Activated CD8-positive, alpha-beta T cell treated with anti-CD3 and anti-CD28 coated beads, Interleukin-2, amount 10 ng/mL, durations not matched to agents 7 days and 5 days (primary cell): ENCODE results near the gene ZBTB32. TPM values are rescaled to one million over a fixed set of nuclear protein-coding genes. Genes with fewer than 3 reads are reported as not detected.

ENCODE experiments used
- ATAC-seq: fragments of 150-1000 bp; cut with Tn5 transposase; one replicate; pipeline ENCODE4 v1.10.0; 2021; ENCODE audit warnings: moderate library complexity
- CTCF ChIA-PET: fragments of 350-600 bp; sonication (Branson Sonifier 250); formaldehyde crosslinking; loops from one replicate; lab custom pipeline; 2021; ENCODE audit warnings: antibody characterized with exemption; lab: Charles Lee
- POLR2A ChIA-PET: fragments of 350-600 bp; sonication (Branson Sonifier 250); formaldehyde crosslinking; loops from one replicate; lab custom pipeline; 2021; ENCODE audit warnings: antibody characterized with exemption; lab: Charles Lee
- DNase-seq: peaks from one replicate; pipeline ENCODE4 v3.0.0-alpha.2; 2020
- H3K27ac Mint-ChIP-seq: one replicate; pipeline ENCODE4 v1.8.0; 2021; ENCODE audit warnings: mild to moderate bottlenecking, mixed read lengths
- H3K27me3 Mint-ChIP-seq: one replicate; pipeline ENCODE4 v1.8.0; 2021; ENCODE audit warnings: low read depth, mixed read lengths
- H3K36me3 Mint-ChIP-seq: one replicate; pipeline ENCODE4 v1.8.0; 2021; ENCODE audit warnings: low read depth, mixed read lengths
- H3K4me1 Mint-ChIP-seq: one replicate; pipeline ENCODE4 v1.8.0; 2021; ENCODE audit warnings: low read depth, mixed read lengths
- H3K4me3 Mint-ChIP-seq: one replicate; pipeline ENCODE4 v1.8.0; 2021; ENCODE audit warnings: mild to moderate bottlenecking, mixed read lengths
- H3K9me3 Mint-ChIP-seq: one replicate; pipeline ENCODE4 v1.8.0; 2022; ENCODE audit warnings: mixed read lengths; ENCODE audit not compliant: insufficient read depth
- total RNA-seq, 2 experiments: library from RNA; stranded (reverse); gene quantifications; one replicate each; pipeline ENCODE4 v1.2.3, GENCODE V29; 2021

ZBTB32 gene
- total RNA-seq, 2 experiments from 2014 or later: 37.4 to 41.4 TPM

GRCh38 chr19:35755550-35756376 lies 51.4 kb downstream of the ZBTB32 start:
- Mint-ChIP-seq H3K27ac (no peak overlapping the region), H3K4me3 (peak overlapping the region; percentile 48), H3K36me3 (peaks cover 27% of the 10 kb centered on the region), H3K9me3 (no peaks in the 10 kb centered on the region), H3K27me3 (no peaks in the 10 kb centered on the region), H3K4me1 (peaks cover 36% of the 10 kb centered on the region)
- DNase-seq (peak; percentile 58), ATAC-seq (no peak)
- CTCF ChIA-PET: interaction anchor here (1.0 kb wide), 1 partner anchor 10 kb away, joined by 3 read pairs; the partner anchor contains the start of genes PSENEN and U2AF1L4
- POLR2A ChIA-PET: no interaction called here

GRCh38 chr19:35756377-35757230 lies 52.2 kb downstream of the ZBTB32 start, which contains the start of gene HSPB6:
Gene HSPB6, minus strand, starts transcription at chr19:35757029. Its CDS starts 21 bp downstream, at chr19:35757008.
- Mint-ChIP-seq H3K4me1 (peaks cover 36% of the 10 kb centered on the region), H3K4me3 (peak within 1 kb of the TSS; percentile 89), H3K36me3 (peaks cover 31% of the 10 kb centered on the region), H3K27me3 (no peaks in the 10 kb centered on the region), H3K9me3 (no peaks in the 10 kb centered on the region), H3K27ac (peak within 1 kb of the TSS; percentile 96)
- ATAC-seq (no peak), DNase-seq (no peak)
- ChIA-PET CTCF (interaction anchor here (0.9 to 1.0 kb wide), 3 partner anchors 11 to 62 kb away, joined by 3 read pairs; partner anchors contain the start of genes PSENEN and U2AF1L4), POLR2A (interaction anchor here (0.9 to 1.6 kb wide), 5 partner anchors 8 to 114 kb away, joined by 3 to 6 read pairs (median 3); partner anchors contain the start of genes LIN37, PSENEN and U2AF1L4)

DNA sequence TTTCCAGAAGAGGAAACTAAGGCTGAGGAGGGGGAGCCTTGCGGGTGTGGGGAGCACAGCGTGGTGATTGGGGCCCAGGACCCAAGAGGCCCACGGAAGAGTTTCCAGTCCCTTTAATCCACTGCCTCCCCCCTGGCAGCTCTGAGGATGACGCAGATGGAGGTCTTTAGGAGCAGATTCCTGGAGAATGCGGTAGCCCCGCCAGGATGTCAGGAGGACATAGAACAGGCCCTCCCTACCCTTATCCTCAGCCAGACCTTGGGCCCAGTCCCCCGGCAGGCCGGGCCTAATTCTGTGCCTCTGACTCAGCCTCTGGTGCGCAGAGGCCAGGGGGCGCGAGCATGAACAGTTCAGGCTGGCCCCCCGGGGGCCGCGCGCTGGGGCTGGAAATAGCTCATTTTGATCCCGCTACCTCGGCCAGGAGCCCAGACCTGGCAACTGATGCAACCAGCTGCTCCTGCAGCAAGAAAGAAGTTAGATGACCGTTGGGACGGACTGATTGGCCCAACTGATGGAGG lies 52.9 kb downstream of the ZBTB32 start:
- Mint-ChIP-seq H3K27me3 (no peaks in the 10 kb centered on the region), H3K27ac (peak overlapping the region; percentile 96), H3K4me1 (peaks cover 36% of the 10 kb centered on the region), H3K9me3 (no peaks in the 10 kb centered on the region), H3K4me3 (peak overlapping the region; percentile 89), H3K36me3 (peaks cover 36% of the 10 kb centered on the region)
- no peak for ATAC-seq
- ChIA-PET POLR2A (interaction anchor here (0.9 to 1.6 kb wide), 5 partner anchors 9 to 115 kb away, joined by 3 to 6 read pairs (median 3); partner anchors contain the start of genes LIN37, PSENEN and U2AF1L4), CTCF (interaction anchor here (0.9 to 1.0 kb wide), 2 partner anchors 12 to 63 kb away, joined by 3 read pairs; partner anchors contain the start of genes PSENEN and U2AF1L4)
- DNase-seq: peak; percentile 45

GRCh38 chr19:35757749-35758608 lies 53.6 kb downstream of the ZBTB32 start, which contains the start of gene PROSER3:
Gene PROSER3, plus strand, starts transcription at chr19:35758176. Its CDS starts 40 bp downstream, at chr19:35758216.
- H3K36me3 Mint-ChIP-seq: peaks cover 36% of the 10 kb centered on the region
- no peaks in the 10 kb centered on the region for H3K27me3 Mint-ChIP-seq
- no peaks in the 10 kb centered on the region for H3K9me3 Mint-ChIP-seq
- CTCF ChIA-PET: interaction anchor here (0.9 to 1.0 kb wide), 2 partner anchors 13 to 64 kb away, joined by 3 read pairs; partner anchors contain the start of genes PSENEN and U2AF1L4
- H3K4me1 Mint-ChIP-seq: peaks cover 36% of the 10 kb centered on the region
- peak within 1 kb of the TSS; percentile 96 for H3K27ac Mint-ChIP-seq
- DNase-seq (peak; percentile 99), ATAC-seq (peak; percentile 99)
- peak within 1 kb of the TSS; percentile 89 for H3K4me3 Mint-ChIP-seq
- POLR2A ChIA-PET: interaction anchor here (0.9 to 1.6 kb wide), 5 partner anchors 9 to 116 kb away, joined by 3 to 6 read pairs (median 3); partner anchors contain the start of genes LIN37, PSENEN and U2AF1L4

GRCh38 chr19:35759697-35760096 lies 55.3 kb downstream of the ZBTB32 start:
- no peak for DNase-seq
- CTCF ChIA-PET: no interaction called here
- Mint-ChIP-seq H3K4me3 (peak overlapping the region; percentile 60), H3K4me1 (peaks cover 33% of the 10 kb centered on the region), H3K36me3 (peaks cover 35% of the 10 kb centered on the region), H3K27ac (no peak overlapping the region), H3K27me3 (no peaks in the 10 kb centered on the region), H3K9me3 (no peaks in the 10 kb centered on the region)
- ATAC-seq: no peak
- POLR2A ChIA-PET: no interaction called here

- ChIA-PET POLR2A (interaction anchor here (0.6 kb wide), 1 partner anchor 349 kb away, joined by 3 read pairs; no protein-coding TSS in a partner anchor), CTCF (interaction anchor here (1.6 kb wide), 1 partner anchor 13 kb away, joined by 3 read pairs; the partner anchor contains the start of gene LIN37)
- ATAC-seq: no peak
- no peak overlapping the region for H3K4me3 Mint-ChIP-seq
- no peaks in the 10 kb centered on the region for H3K9me3 Mint-ChIP-seq
- H3K4me1 Mint-ChIP-seq: peaks cover 30% of the 10 kb centered on the region
- no peaks in the 10 kb centered on the region for H3K27me3 Mint-ChIP-seq
- no peak for DNase-seq
- peaks cover 41% of the 10 kb centered on the region for H3K36me3 Mint-ChIP-seq
- no peak overlapping the region for H3K27ac Mint-ChIP-seq
Measured at GRCh38 chr19:35760711-35761349, 56.5 kb downstream of the ZBTB32 start.

GRCh38 chr19:35764432-35765315 lies 60.3 kb downstream of the ZBTB32 start:
- Mint-ChIP-seq H3K4me3 (no peak overlapping the region), H3K36me3 (peaks cover 41% of the 10 kb centered on the region), H3K4me1 (peaks cover 4% of the 10 kb centered on the region), H3K9me3 (no peaks in the 10 kb centered on the region), H3K27me3 (no peaks in the 10 kb centered on the region), H3K27ac (no peak overlapping the region)
- DNase-seq: no peak
- ATAC-seq: no peak
- CTCF ChIA-PET: no interaction called here
- POLR2A ChIA-PET: no interaction called here
